ENCODE measurements around the gene NT5DC1.

The NT5DC1 gene

DNA sequence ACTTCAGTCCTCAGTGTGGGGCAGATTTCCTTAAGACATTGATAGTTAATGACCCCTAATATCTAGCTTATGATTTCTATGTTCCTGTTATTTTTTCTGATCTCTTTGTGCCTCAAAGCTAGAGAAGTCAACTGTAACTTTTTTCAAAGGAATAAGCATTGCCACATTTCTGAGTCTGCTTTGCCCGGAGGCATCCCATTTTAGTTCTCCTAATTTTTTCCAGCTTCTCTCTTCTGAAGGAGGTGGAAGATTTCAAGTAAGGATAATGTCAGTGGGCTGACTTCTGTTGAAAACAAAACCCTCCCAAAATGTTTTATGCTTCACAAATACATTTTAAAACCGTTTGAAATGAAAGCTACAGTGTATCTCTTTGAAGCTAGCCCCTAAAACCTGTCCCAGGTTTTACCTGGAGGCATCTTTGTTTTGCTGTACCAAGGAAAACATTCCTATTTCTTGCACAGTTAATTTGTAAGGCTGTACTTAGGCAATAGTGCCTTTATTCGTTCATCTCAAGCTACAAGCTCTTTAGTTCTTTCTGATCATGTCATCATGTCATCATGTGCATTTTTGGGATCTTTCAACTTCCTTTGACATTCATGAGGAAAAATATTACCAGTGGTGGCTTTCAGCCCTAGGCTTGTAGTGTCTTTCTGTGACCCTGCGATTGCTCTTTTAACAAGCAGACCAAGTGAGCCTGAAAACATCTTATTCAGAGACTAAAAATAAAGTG lies 107.6 kb downstream of the NT5DC1 start:
- H3K27ac ChIP-seq (replicated peaks): no peak overlapping the region
- TF ChIP-seq POLR2AphosphoS5 (IDR thresholded peaks at IDR 0.05; ENCODE audit: low read depth) (no peak), SPI1 (IDR thresholded peaks at IDR 0.05; ENCODE audit: borderline replicate concordance, low read depth) (no peak), GABPA (IDR thresholded peaks at IDR 0.05; ENCODE audit: low read depth) (no peak)
- TF ChIP-seq, protein P1, sequence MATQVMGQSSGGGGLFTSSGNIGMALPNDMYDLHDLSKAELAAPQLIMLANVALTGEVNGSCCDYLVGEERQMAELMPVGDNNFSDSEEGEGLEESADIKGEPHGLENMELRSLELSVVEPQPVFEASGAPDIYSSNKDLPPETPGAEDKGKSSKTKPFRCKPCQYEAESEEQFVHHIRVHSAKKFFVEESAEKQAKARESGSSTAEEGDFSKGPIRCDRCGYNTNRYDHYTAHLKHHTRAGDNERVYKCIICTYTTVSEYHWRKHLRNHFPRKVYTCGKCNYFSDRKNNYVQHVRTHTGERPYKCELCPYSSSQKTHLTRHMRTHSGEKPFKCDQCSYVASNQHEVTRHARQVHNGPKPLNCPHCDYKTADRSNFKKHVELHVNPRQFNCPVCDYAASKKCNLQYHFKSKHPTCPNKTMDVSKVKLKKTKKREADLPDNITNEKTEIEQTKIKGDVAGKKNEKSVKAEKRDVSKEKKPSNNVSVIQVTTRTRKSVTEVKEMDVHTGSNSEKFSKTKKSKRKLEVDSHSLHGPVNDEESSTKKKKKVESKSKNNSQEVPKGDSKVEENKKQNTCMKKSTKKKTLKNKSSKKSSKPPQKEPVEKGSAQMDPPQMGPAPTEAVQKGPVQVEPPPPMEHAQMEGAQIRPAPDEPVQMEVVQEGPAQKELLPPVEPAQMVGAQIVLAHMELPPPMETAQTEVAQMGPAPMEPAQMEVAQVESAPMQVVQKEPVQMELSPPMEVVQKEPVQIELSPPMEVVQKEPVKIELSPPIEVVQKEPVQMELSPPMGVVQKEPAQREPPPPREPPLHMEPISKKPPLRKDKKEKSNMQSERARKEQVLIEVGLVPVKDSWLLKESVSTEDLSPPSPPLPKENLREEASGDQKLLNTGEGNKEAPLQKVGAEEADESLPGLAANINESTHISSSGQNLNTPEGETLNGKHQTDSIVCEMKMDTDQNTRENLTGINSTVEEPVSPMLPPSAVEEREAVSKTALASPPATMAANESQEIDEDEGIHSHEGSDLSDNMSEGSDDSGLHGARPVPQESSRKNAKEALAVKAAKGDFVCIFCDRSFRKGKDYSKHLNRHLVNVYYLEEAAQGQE (IDR thresholded peaks at IDR 0.05; ENCODE audit: insufficient replicate concordance, low read depth): no peak
- TF ChIP-seq, protein P2, sequence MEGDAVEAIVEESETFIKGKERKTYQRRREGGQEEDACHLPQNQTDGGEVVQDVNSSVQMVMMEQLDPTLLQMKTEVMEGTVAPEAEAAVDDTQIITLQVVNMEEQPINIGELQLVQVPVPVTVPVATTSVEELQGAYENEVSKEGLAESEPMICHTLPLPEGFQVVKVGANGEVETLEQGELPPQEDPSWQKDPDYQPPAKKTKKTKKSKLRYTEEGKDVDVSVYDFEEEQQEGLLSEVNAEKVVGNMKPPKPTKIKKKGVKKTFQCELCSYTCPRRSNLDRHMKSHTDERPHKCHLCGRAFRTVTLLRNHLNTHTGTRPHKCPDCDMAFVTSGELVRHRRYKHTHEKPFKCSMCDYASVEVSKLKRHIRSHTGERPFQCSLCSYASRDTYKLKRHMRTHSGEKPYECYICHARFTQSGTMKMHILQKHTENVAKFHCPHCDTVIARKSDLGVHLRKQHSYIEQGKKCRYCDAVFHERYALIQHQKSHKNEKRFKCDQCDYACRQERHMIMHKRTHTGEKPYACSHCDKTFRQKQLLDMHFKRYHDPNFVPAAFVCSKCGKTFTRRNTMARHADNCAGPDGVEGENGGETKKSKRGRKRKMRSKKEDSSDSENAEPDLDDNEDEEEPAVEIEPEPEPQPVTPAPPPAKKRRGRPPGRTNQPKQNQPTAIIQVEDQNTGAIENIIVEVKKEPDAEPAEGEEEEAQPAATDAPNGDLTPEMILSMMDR (IDR thresholded peaks at IDR 0.05; ENCODE audit: insufficient read depth, low read length): no peak

DNA sequence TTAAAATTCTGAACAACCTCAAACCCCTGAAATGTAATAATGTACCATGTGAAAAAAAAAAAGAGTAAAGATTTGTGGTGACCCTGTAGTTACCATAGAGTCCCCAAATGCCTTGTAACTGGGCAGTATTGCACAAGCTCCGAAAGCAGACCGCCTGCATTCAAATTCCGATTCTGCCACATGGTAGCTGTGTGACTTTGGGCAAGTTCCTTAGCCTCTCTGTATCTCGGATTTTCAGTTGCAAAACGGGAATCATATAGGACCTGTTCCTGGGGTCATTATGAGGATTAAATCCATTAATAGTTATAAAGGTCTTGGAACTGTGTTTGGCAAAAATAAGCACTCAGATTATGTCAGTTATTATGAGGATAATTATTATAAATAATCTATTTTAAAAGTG lies 109.7 kb downstream of the NT5DC1 start:
- no peak overlapping the region for H3K27ac ChIP-seq (replicated peaks)
- H3K27me3 ChIP-seq (ENCODE audit: insufficient read depth, poor library complexity, severe bottlenecking): no peaks in the 10 kb centered on the region
- H3K4me3 ChIP-seq (replicated peaks; ENCODE audit: insufficient read depth, low read length): no peak overlapping the region
- TF ChIP-seq, protein P2 (IDR thresholded peaks at IDR 0.05; ENCODE audit: insufficient read depth, low read length): no peak
- TF ChIP-seq GABPA (IDR thresholded peaks at IDR 0.05; ENCODE audit: low read depth): no peak
- TF ChIP-seq, protein P1 (IDR thresholded peaks at IDR 0.05; ENCODE audit: insufficient replicate concordance, low read depth): no peak
- TF ChIP-seq POLR2AphosphoS5 (IDR thresholded peaks at IDR 0.05; ENCODE audit: low read depth): no peak
- TF ChIP-seq SPI1 (IDR thresholded peaks at IDR 0.05; ENCODE audit: borderline replicate concordance, low read depth): no peak
- DNase-seq (ENCODE audit: low read depth in 1 of 2, low spot score in 1 of 2): no peak

More for the DNA sequence above, 107.6 kb downstream of the NT5DC1 start:
- DNase-seq (ENCODE audit: low read depth in 1 of 2, low spot score in 1 of 2): no peak
- Histone ChIP-seq H3K27me3 (ENCODE audit: insufficient read depth, poor library complexity, severe bottlenecking) (no peaks in the 10 kb centered on the region), H3K4me3 (replicated peaks; ENCODE audit: insufficient read depth, low read length) (no peak overlapping the region)

DNA sequence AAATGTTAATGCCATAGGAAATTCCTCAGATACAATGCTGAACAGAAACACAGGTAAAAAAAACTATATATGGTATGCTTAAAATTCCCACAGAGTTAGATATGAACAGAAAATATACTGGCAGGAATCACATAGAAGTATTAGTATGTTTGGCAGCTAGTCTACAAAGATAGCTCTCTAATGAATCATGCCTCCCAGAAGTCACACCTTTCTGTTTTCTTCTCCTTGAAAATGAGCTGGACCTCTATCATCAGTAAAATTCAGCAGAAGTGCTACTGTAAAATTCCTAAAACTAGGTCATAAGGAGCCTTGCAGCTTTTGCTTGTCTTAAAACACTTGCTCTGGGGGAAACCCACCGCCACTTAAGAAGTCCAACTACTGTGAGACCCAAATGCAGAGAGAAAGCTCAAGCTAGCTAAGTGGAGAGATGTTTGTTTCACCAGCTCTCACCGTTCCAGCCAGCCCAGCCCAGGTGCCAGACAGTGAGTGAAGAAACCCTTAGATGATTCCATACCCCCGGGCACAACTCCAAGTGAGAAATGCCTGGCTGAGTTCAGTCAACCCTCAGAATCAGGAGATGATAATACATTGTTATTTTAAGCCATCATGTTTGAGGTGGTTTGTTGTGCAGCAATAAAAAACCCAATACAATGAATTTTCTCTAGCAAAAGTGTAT lies 110.2 kb downstream of the NT5DC1 start:
- no peak for DNase-seq (ENCODE audit: low read depth in 1 of 2, low spot score in 1 of 2)
- TF ChIP-seq, protein P1 (IDR thresholded peaks at IDR 0.05; ENCODE audit: insufficient replicate concordance, low read depth): no peak
- no peak for TF ChIP-seq POLR2AphosphoS5 (IDR thresholded peaks at IDR 0.05; ENCODE audit: low read depth)
- TF ChIP-seq, protein P2 (IDR thresholded peaks at IDR 0.05; ENCODE audit: insufficient read depth, low read length): no peak
- Histone ChIP-seq H3K27ac (replicated peaks) (no peak overlapping the region), H3K27me3 (ENCODE audit: insufficient read depth, poor library complexity, severe bottlenecking) (no peaks in the 10 kb centered on the region), H3K4me3 (replicated peaks; ENCODE audit: insufficient read depth, low read length) (no peak overlapping the region)

Data from HL-60 (cell line).